HG03095 (cell line): ENCODE results near the gene RNF20.
"Not testable (repeated sequence)": the region's sequence is repeated elsewhere in the genome, so short reads cannot be mapped to it uniquely, and the experiment has no call there.

Experiments used
- ATAC-seq: cut with Tn5 transposase; IDR thresholded peaks from one replicate; pipeline ENCODE4 v1.9.1; 2021; ENCODE audit warnings: moderate library complexity; ENCODE audit not compliant: unreplicated experiment

RNF20 gene

DNA sequence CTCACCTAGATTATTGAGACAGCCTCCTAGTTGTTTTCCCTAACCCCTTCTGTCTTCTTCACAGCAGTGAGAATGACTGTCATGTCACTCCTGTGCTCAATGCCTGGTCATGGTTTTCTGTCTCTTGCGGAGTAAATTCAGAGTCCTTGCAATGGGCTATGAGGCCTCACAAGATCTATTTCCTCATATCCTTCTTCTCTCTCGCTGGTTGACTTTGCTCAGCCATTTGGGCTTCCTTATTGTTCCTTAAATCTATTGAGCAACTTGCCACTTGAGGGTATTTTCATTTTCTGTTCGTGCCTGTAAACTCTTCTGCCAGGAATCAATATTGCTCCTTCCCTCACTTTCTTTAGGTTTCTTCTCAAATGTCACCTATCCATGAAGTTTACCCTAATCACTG lies 52.1 kb downstream of the RNF20 start:
- ATAC-seq, result no peak

DNA sequence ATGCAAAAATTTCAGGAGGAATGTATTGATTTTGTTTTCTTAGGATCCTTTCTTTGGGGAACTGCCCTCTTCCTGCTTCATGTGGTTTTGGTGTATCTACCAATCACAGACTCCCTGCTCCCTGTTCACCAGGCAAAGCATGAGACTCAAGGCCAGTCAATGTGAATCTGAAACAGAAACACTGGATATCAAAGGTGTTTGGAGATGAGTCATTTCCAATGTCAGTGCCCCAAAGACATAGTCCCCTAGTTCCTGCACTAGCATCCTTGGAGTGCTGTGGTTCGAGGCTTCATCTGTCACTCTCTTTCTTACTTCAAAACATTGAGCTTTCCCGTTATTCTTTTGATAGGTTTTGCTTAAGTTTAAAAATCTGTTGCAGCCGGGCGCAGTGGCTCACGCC lies 53.0 kb downstream of the RNF20 start:
- peak; percentile 86 for ATAC-seq

DNA sequence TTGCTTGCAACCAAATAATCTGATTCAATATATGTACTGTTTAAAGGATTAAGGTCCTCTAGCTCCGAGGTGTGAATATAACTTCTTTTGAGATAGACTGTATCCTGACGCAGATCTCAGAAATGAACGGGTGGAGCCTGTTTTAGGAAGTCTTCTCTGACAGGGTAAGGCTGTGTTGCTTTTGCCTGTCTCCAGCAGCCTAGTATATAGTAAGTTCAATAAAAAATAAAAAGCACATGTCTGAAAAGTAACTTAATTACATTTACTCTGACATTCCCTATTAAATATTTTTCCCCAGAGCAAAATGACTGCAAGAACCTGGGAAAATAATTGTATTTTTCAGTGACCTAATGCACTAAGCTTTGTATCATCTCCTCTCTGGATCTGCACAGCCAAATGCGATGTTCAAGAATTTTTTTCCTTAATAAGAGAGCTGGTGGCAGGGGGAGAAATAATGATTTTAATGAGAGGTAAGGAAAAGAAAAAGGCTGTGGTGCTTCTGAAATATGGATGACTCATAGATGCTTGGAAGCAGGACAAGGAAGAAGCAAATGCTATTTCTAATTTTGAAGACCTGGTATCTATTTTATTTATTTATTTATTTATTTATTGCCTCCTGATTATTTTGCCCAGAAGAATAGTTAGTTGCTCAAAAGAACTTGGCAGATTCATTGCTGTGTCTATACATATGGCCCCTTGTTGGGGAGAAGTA lies 53.8 kb downstream of the RNF20 start:
- no peak for ATAC-seq

DNA sequence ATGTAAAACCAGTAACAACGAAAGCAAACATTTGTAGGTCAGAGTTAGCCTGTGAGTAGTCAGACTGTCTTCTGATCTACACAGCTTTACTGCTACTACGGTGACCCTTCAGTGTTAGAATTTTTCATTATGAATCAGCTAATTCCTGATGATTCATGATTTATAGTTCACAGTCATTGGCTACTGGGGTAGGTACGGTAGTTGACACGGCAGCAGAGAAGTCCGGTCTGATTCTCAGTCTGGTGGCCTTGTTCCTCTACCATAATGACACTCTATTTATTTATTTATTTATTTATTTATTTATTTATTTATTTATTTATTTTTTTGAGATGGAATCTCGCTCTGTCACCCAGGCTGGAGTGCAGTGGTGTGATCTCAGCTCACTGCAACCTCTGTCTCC lies 56.4 kb downstream of the RNF20 start:
- ATAC-seq, result not testable (repeated sequence)

DNA sequence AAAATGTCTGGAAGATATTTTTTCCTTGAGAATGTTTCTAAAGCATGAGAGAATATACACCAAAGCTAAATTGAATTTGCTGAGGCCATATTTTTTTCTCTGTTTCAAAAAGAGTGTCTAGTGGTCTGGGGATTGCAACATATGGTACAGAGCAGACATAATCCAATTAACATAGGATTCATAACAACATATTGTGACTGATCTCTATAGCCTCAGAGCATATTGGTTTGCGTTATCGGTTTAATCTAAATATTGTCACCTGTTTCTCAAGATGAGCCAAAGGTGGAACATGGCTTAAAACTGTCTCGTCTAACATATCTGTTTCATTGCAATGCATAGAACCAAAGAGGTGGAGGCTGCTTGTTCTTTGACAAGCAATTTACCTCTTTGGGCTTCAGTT lies 57.2 kb downstream of the RNF20 start:
- ATAC-seq, result no peak

DNA sequence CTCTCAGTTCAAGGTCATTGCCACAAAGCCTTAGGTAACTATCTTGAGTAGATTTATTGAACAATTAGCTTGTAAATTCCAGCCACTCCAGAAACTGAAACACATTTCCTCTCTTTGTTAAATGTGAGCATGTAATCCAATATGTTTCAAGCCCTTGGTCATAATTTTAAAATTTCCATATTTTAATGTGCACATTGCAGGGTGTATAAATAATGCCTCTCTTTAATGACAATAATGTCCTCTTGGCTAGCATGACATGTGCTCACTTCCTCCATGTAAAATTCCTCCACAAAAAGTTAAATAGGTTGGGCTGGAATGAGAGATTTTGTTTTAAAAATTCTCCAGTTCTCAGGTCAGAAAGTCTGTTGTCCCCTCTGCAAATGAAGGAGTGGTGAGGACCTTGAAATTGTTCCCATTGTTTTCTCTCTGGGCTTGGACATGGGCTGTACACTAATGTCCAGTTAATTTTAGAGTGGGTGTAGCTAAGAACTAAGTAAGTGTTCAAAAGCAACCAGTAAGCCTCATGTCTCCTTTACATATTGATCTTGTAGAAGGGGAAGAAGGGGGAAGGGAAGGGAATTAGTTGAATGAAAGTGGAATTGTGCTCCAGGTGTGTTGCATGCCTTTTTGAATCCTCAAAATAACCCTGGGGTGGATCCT lies 58.3 kb downstream of the RNF20 start:
- no peak for ATAC-seq

DNA sequence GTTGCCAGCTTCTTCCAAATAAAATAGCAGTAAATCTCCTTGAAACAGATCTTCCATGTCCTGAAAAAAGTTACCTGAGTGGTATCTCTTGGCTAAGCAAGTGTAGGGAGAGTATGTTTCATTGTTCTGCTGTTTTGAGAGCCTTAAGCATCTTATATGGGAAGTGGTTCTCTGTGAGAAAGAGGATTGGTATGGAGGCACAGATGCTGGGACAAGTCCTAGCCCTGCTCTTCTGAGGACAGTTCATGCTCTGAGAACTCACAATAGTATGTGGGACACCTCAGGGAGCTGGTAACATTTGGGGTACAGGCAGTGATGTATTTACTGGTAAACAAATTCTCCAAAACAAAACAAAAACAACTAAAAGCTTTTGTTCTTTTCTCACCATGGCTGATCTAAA lies 59.1 kb downstream of the RNF20 start:
- ATAC-seq, result no peak

DNA sequence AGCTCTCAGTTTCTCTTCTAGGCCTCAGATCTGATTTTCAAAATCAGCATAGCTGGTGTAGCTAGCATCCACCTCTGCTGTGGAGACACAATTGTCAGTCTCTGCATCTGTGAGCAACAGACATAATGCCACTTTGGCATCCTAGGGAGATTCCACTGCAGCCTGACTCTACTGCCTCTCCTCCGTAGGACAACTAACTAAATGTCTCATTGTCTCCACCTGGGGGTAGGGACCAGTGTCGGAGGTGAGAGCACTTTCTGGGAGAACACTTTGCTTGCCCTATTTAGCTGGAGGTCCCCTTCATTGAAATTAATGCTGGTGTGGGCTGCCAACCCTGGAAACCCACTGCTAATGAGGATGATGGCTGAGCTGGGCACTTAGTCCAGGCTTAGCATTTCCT lies 59.7 kb downstream of the RNF20 start:
- no peak for ATAC-seq

DNA sequence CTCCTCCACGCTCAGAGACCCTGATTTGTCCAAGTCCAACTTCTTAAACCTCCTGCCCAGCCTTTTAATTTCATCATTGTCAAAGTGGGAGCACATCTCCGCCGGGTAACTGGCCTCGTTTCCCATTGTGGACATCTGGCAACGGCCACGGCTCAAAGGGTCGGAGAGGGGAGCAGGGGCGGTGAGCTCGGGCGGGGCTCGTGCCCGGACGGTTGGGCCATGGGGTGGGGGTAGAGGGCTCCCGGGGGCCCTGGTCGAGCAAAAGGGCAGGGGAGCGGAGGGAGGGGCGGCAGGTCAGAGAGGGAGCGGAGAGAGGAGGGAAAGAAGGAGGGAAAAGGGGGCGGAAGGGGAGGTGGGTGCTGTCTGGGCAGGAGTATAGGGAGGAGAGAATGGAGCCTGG lies 61.1 kb downstream of the RNF20 start, which contains the start of gene PPP3R2:
TSS of gene PPP3R2 (minus strand) at position 174 of the 400 bp plus-strand sequence. CDS start at position 126, 48 bp downstream.
- ATAC-seq, result no peak

DNA sequence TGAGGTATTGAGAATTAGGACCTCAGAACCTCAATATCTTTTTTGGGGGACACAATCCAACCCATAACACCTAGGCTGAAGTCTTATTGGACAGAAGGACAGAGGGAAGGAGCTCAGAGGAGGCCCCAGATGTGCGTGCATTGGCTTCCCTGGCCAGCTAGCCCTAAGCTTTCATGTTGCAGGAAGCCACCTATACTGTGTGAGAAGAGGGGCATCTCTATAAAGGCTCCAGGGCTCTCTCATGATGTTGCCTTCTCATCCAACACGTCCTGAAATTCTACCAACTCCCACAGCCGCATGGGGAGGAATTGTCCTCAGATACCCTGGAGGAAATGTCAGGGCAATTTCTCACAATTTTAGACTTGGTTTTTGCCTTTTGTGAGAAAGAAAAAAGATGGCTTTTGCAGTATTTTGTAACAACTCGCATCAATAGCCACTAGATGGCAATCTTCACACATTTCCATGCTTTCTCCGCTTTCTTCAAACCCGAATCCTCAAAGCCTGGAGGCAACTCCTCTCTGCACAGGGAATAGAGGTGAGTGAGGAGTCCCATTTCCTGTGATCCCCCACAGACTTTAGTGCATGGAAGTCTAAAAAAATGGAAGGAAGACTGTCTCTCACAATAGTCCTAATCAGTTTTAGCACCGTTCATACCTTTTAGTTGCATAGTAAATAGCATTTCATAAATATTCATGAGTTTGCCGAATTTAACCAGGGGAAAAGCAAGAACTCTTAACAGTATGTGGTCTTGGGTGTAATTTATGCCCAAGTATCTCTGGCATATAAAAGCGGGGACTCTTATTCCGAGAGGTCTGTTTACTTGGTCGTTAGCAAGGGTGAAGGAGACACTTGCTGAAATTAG lies 68.5 kb downstream of the RNF20 start:
- no peak for ATAC-seq

DNA sequence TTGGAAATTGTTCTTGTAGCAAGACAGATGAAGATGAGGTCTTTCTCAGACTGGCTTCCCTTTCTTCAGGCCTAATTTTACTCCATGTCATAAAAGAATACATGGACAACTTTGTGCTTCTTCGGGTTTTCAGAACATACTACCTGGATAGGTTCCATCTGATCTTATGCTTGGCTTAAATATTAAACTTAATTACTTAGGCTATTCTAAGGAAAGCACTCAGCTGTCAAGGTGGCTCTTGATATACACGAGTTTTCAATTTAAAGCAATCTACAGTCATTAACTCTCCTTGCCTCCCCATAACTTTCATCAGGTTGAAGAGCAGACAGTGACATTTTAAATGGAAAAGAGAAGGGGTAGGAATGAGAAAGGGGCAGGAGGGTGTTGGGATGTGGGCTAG lies 70.6 kb downstream of the RNF20 start:
- no peak for ATAC-seq

DNA sequence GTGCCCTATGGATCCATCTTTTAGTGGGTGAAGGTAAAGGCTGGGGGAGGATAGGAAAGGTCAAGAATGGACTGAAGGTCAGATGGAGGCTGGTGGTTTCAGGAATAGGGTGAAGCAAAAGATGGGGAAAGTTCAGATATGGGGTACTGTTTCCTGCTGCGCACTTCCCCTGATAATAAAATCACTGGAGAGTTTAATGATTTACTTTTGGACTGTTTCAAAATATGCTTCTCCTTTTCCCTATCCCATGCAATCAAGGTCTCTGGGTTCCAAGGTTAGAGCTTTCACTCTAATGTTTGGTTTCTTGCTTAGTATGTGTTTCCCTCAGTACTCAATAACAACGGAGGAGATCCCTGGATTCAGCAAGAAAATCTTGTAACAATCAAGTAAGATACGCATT lies 71.9 kb downstream of the RNF20 start:
- ATAC-seq, result no peak
